ENCODE data around the gene ATXN1.
"Not testable (repeated sequence)": the region's sequence is repeated elsewhere in the genome, so short reads cannot be mapped to it uniquely, and the experiment has no call there.

ATXN1 gene

DNA sequence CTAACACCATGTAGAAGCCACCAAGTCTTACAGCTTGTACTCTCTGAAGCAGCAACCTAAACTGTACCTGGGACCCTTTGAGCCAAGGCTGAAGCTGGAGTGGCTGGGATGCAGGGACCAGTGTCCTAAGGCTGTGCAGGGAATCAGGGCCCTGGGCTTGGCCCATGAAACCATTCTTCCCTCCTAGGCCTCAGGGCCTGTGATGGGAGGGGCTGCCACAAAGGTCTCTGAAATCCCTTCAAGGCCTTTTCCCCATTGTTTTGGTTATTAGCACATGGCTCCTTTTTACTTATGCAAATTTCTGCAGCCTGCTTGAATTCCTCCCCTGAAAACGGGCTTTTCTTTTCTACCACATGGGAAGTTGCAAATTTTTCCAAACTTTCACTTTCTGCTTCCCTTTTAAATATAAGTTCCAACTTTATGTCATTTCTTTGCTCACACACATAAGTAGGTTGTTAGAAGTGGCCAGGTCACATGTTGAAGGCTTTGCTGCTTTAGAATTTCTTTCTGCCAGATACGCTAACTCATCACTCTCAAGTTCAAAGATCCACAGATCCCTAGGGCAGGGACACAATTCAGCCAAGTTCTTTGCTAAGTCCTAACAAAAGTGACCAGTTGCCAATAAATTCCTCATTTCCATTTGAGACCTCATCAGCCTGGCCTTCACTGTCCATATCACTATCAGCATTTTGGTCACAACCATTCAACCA, 28.2 kb upstream of the ATXN1 start:
- no peak overlapping the region for H3K4me3 Mint-ChIP-seq
- ATAC-seq = no peak
- peaks cover 41% of the 10 kb centered on the region for H3K27me3 Mint-ChIP-seq
- peaks cover 15% of the 10 kb centered on the region for H3K36me3 Mint-ChIP-seq
- peaks cover 13% of the 10 kb centered on the region for H3K9me3 Mint-ChIP-seq
- no peaks in the 10 kb centered on the region for H3K4me1 Mint-ChIP-seq
- H3K27ac Mint-ChIP-seq = no peak overlapping the region

DNA sequence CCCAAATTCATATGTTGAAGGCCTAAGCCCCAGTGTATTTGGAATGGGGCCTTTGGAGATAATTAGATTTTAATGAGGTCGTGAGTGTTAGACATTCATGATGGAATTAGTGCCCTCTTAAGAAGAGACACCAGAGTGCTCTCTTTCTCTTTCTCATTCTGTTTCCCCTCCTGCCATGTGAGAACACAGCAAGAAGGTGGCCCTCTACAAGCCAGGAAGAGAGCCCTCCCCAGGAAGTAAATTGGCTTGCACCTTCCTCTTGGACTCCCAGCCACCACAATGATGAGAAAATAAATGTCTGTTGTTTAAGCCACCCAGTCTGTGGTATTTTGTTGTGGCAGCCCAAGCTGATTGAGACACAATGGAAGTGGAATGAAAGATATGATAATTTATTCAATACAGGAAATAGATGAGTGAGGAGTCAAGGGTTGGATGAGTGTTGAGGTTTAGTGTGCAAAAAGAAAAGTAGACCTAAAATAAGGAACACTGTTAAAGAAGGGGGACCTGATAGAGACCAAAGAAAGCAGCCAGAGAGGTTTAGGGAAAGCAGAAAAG, 25.9 kb upstream of the ATXN1 start:
- peaks cover 13% of the 10 kb centered on the region for H3K9me3 Mint-ChIP-seq
- no peak overlapping the region for H3K4me3 Mint-ChIP-seq
- peaks cover 31% of the 10 kb centered on the region for H3K27me3 Mint-ChIP-seq
- H3K27ac Mint-ChIP-seq = no peak overlapping the region
- no peaks in the 10 kb centered on the region for H3K4me1 Mint-ChIP-seq
- ATAC-seq = no peak
- H3K36me3 Mint-ChIP-seq = peaks cover 15% of the 10 kb centered on the region

DNA sequence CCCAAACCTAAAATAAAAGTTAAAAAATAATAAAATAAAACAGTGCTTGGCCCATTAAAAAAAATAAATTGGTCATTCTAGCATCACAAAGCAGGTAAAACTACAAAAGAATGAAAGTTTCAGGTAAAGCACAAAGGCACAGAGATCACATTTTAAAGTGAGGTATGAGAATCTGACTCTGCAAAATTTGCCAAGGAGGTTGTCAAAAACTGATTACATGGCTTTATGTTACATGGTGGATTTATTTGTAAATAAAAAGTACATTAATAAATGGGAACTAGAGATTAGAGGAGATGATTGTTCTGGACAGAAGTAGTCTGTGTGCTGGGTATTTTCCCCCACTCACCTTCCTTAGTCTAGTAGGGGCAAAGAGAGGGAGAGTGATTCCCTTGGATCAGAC, 24.2 kb upstream of the ATXN1 start:
- Mint-ChIP-seq H3K9me3 (peaks cover 12% of the 10 kb centered on the region), H3K4me1 (no peaks in the 10 kb centered on the region), H3K27ac (no peak overlapping the region), H3K27me3 (peaks cover 20% of the 10 kb centered on the region), H3K36me3 (peaks cover 15% of the 10 kb centered on the region), H3K4me3 (no peak overlapping the region)
- no peak for ATAC-seq

DNA sequence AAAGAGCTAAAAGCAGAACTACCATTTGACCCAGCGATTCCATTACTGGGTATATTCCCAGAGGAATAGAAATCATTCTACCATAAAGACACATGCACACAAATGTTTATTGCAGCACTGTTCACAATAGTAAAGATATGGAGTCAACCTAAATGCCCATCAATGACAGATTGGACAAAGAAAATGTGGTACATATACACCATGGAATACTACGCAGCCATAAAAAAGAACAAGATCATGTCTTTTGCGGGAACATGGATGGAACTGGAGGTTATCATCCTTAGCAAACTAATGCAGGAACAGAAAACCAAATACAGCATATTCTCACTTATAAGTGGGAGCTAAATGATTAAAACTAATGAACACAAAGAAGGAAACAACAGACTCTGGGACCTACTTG, 23.7 kb upstream of the ATXN1 start:
- H3K4me3 Mint-ChIP-seq, H3K9me3 Mint-ChIP-seq, H3K27ac Mint-ChIP-seq, H3K4me1 Mint-ChIP-seq, ATAC-seq: not testable (repeated sequence)
- Mint-ChIP-seq H3K27me3 (peaks cover 15% of the 10 kb centered on the region), H3K36me3 (peaks cover 11% of the 10 kb centered on the region)

DNA sequence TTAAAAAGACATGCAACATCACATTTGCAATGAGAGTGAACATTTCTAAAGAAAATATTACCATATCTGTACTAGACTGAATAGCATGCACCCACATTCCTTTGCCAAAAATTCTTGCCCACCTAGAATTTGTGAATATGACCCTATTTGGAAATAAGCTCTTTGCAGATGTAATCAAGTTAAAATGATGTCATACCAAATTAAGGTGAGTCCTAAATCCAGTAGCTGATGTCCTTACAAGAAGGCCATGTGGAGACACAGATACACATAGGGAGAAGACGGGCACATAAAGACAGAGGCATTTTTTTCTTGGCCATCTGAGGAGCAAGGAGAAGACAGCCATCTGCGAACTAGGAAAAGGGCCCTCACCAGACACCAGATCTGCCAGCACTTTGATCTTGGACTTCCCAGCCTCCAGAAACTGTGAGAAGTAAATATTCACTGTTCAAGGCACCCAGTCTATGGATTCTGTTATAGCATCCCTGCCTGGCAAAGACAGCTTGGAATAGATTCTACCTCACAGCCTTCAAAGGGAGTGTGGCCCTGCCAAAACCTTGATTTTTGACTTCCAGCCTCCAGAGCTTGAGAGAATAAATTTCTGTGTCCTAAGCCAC, 22.8 kb upstream of the ATXN1 start:
- Mint-ChIP-seq H3K4me3 (no peak overlapping the region), H3K9me3 (peaks cover 3% of the 10 kb centered on the region), H3K36me3 (peaks cover 8% of the 10 kb centered on the region), H3K27ac (no peak overlapping the region), H3K4me1 (no peaks in the 10 kb centered on the region), H3K27me3 (peaks cover 12% of the 10 kb centered on the region)
- ATAC-seq = no peak

DNA sequence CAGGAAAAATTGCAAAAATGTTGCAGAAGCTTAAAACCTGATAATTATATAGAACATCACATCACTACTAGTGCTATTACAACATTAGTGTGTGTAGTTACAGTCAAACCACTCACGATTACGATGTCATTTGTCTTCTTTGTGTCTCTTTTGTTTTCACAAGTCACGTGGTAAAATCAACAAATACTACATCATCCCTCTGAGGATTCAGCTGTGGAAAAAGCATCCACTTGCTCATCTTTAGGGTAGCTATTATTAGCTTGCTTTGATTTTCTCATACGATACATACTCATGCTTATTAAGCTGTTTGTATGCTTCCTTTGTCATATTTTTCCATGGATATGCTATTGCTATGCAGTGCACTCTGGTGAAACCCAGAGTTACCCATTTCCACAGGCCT, 22.2 kb upstream of the ATXN1 start:
- H3K4me1 Mint-ChIP-seq = no peaks in the 10 kb centered on the region
- no peak overlapping the region for H3K4me3 Mint-ChIP-seq
- peaks cover 8% of the 10 kb centered on the region for H3K36me3 Mint-ChIP-seq
- H3K27me3 Mint-ChIP-seq = peaks cover 12% of the 10 kb centered on the region
- H3K9me3 Mint-ChIP-seq = peaks cover 3% of the 10 kb centered on the region
- H3K27ac Mint-ChIP-seq = no peak overlapping the region
- no peak for ATAC-seq

DNA sequence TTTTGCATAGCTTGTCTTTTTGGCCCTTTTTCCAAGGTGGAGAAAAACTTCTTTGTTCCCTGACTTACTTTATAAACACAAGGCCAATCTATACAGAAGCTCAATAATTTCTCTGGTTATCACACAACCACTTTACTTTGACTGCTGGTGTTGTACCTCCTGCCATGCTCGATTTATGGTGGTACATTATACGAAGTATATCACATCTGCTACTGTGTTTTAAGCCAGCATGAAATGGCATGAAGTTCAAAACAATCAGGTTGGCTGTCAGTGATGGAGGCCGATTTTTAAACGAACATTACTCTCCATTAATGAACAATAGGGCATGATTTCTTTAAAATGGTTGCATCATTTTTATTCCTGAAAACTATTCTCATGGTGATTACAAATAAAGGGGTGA, 21.0 kb upstream of the ATXN1 start:
- no peak for ATAC-seq
- H3K4me3 Mint-ChIP-seq = no peak overlapping the region
- H3K36me3 Mint-ChIP-seq = no peaks in the 10 kb centered on the region
- H3K9me3 Mint-ChIP-seq = peaks cover 3% of the 10 kb centered on the region
- H3K4me1 Mint-ChIP-seq = no peaks in the 10 kb centered on the region
- peaks cover 11% of the 10 kb centered on the region for H3K27me3 Mint-ChIP-seq
- no peak overlapping the region for H3K27ac Mint-ChIP-seq

DNA sequence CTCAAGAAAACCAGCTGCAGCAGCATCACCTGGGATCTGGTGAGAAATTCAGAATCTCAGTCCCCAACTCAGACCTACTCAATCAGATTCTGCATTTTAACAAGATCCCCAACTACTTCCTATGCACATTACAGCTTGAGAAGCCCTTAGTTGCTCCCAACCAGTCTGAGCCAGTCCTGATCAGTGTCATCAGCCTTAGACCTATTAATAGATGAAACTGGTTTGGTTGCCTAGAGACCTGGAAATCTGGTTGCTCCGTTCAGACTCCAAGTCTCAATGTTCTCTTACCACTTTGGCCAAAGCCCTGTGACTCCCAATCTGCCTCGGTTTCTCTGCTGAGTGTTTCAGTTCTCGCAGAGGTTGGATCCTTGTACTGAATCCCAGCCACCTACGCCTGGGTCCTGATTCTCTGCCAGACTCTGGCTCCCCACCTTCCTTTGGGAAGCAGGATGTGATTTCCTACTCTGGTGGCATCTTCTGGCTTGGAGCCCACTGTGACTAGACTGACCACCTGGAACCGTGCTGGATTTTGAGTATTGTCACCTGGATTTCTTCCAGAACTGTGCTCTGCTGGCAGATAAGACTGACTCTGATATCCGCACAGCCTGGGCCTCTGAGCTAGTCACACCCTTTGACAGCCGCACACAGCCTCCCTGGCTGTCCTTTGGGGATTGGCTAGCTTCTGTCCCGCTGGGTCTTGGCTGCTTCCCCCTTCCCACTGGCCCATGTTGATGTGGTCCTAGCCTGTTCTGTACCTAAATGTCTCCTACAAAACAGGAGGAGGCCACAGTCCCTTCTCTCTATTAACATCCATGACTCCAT, 20.3 kb upstream of the ATXN1 start:
- Mint-ChIP-seq H3K27me3 (peaks cover 9% of the 10 kb centered on the region), H3K4me1 (no peaks in the 10 kb centered on the region), H3K4me3 (no peak overlapping the region), H3K27ac (no peak overlapping the region), H3K9me3 (peaks cover 3% of the 10 kb centered on the region), H3K36me3 (no peaks in the 10 kb centered on the region)
- ATAC-seq = no peak

DNA sequence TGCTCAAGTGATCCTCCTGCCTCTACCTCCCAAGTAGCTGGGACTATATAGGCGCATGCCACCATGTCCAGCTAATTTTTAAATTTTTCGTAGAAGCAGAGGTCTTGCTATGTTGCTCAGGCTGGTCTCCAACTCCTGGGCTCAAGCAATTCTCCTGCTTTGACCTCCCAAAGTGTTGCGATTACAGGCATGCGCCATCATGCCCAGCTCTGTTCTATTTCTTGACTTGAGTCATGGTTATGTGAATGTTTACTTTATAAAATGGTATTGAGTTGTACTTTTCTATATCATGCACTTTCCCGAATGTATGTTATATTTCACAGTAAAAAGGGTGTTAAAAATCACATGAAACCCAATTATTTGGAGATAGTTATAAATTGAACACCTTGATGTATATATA, 17.3 kb upstream of the ATXN1 start:
- ATAC-seq = no peak
- no peak overlapping the region for H3K27ac Mint-ChIP-seq

DNA sequence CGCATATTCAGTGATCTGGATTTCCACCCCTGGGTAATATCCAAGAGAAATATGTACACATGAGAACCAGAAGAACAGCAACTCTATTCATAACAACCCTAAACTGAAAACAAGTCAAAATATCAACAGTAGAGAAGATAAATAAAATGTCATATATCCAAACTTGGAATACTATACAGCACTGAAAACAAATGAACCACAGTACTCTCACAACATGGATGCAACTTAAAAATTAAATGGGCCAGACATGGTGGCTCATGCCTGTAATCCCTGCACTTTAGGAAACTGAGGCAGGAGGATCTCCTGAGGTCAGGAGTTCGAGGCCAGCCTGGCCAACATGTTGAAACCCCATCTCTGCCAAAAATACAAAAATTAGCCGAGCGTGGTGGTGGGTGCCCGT, 16.5 kb upstream of the ATXN1 start:
- H3K27me3 Mint-ChIP-seq = peaks cover 9% of the 10 kb centered on the region
- no peaks in the 10 kb centered on the region for H3K36me3 Mint-ChIP-seq
- H3K4me3 Mint-ChIP-seq = no peak overlapping the region
- no peak for ATAC-seq
- peaks cover 3% of the 10 kb centered on the region for H3K9me3 Mint-ChIP-seq
- H3K4me1 Mint-ChIP-seq = peaks cover 5% of the 10 kb centered on the region
- H3K27ac Mint-ChIP-seq = no peak overlapping the region

More for the DNA sequence above, 17.3 kb upstream of the ATXN1 start:
- Mint-ChIP-seq H3K27me3 (peaks cover 9% of the 10 kb centered on the region), H3K4me1 (no peaks in the 10 kb centered on the region), H3K4me3 (no peak overlapping the region), H3K36me3 (no peaks in the 10 kb centered on the region), H3K9me3 (peaks cover 3% of the 10 kb centered on the region)

DNA sequence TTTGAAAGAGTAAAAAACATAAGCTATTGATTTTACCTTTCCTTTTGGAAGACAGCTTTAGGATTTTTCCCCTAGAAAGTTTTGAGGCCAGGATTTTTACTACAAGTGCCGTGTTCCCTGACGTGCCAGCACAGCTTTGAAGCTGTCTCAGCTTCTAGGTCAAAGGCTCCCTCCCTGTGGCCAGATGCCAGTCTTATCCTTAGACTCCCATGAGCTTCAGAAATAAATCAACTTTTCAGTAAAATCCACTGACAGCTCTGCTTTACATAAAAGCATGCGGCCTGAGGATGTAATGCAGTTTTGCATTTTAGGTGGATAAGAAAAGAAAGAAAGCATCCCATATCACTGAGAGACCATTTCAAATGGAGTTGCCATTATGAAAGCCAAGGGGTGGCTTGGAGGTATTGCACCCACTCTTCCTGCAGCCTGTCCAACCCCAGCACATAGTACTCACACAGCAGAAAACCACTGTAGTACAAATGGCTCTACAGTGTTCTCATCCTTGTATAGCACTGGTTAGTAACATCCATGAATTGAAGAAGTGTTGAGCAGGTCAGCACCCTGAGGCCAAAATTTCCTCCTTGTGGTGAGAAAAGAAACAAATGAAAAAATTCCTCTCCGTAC, 15.2 kb upstream of the ATXN1 start:
- Mint-ChIP-seq H3K27me3 (peaks cover 9% of the 10 kb centered on the region), H3K4me3 (no peak overlapping the region), H3K9me3 (peaks cover 3% of the 10 kb centered on the region), H3K4me1 (peaks cover 5% of the 10 kb centered on the region), H3K36me3 (peaks cover 8% of the 10 kb centered on the region), H3K27ac (no peak overlapping the region)
- no peak for ATAC-seq

DNA sequence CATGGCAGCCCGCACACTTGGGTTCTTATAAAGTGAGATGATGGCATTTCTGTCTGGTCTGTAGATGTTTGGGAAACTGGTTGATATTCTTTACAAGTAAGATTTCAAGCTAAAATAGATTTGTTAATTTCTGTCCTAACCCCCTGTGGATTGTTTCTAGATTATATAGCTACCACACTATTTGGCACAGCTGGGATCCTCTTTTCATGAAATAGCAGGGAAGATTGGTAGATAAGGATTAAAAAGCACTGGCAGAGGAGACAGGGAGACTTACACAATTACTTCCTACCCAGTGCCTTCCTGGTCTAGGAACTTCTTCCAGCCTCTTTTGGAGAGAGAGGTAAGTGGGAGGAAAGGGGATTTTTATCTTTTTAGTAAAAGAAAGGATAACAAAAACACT, 13.2 kb upstream of the ATXN1 start:
- Mint-ChIP-seq H3K27me3 (peaks cover 9% of the 10 kb centered on the region), H3K9me3 (peaks cover 3% of the 10 kb centered on the region), H3K36me3 (peaks cover 14% of the 10 kb centered on the region), H3K27ac (no peak overlapping the region), H3K4me3 (no peak overlapping the region), H3K4me1 (peaks cover 24% of the 10 kb centered on the region)
- ATAC-seq = no peak

DNA sequence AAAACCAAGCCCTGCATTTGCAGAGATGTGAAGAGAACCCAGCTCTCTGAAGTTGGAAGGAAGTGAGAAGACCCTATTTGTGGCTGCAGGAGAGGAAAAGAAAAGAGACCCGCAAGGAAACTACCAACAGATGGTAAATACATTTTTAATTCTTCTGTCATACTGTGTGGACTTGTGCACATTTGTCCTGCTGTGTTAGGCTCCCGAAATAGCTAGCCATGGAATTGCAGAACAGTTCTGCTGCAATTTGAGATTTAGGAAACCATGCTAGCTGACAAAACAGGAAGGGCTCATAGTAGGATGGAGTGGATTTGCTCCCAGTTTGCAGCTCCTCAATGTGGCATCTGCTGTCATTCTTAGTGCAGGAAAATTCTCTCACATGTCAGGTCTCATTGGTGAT, 12.1 kb upstream of the ATXN1 start:
- peaks cover 3% of the 10 kb centered on the region for H3K9me3 Mint-ChIP-seq
- no peak for ATAC-seq
- no peak overlapping the region for H3K4me3 Mint-ChIP-seq
- H3K36me3 Mint-ChIP-seq = peaks cover 14% of the 10 kb centered on the region
- no peak overlapping the region for H3K27ac Mint-ChIP-seq
- peaks cover 31% of the 10 kb centered on the region for H3K4me1 Mint-ChIP-seq
- peaks cover 9% of the 10 kb centered on the region for H3K27me3 Mint-ChIP-seq

DNA sequence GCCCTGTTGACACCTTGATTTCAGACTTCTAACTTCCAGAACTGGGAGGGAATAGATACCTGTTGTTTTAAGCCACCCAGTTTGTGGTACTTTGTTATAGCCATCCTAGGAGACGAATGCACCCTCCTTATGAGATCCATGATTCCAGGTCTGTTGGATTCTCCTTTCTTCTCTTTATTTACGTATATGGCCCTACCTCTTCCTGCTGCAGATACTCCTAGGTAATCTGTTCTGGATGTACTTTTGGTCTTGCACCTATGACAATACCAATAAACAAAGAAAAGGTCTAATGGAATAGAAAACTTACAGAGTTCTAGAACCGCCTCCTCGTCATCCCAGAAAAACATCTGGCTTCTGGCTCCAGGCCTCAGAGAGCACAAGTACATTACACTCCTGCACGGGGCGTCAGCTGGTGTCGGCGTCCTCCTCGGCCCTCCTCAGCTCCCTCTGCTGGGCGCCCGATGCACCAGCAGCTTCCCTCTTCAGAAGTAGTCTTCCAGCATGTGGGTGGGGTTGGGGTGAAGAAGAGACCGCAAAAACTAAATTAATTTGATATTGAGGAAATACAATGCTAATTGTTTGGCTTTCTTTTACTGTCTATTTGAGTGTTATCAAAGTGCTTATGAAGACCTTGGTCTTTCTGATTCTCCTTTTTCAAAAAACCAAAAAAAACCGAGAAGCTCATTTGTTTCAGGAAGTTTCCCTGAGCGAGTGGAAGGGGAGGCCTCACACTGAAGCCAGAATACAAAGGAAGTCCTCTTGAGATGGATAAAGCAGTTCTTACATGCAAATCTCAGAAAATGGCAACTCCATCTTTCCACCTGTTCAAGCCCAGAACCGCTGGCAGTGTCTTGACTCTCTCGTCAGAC, 9.7 kb upstream of the ATXN1 start:
- Mint-ChIP-seq H3K4me1 (peaks cover 36% of the 10 kb centered on the region), H3K4me3 (peak overlapping the region; percentile 10), H3K27ac (no peak overlapping the region), H3K27me3 (no peaks in the 10 kb centered on the region), H3K9me3 (no peaks in the 10 kb centered on the region), H3K36me3 (peaks cover 14% of the 10 kb centered on the region)
- peak; percentile 91 for ATAC-seq
